ENCODE results near the gene VTCN1.

DNA sequence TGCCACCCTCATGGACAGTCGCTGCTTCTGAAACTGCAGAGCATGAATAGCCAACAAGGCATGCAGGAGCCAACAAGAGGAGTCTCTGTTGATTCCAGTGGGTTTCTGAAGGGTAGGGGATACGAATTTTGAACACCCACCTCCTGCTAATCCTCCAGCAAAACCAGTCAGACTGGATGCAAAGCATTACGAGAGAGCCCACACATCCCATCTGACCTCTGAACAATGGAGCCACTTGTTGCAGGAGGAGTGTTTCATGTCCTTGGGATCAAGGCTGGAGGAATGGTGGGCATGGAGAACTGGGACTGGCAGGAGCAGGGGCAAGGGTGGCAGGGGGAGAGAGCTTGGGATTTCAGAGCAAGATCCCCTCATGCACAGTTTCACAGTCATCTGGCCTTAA is 1.6 kb downstream of the VTCN1 start:
- TF ChIP-seq ZNF140 (tag by site-specific recombination; IDR thresholded peaks at IDR 0.05) (no peak), SCRT2 (tag by site-specific recombination; IDR thresholded peaks at IDR 0.05) (peak; percentile 69), ZNF274 (IDR thresholded peaks at IDR 0.05; ENCODE audit: low read length) (no peak), ZNF274 (tag by site-specific recombination; IDR thresholded peaks at IDR 0.05; ENCODE audit: borderline replicate concordance) (no peak), ZNF416 (tag by site-specific recombination; IDR thresholded peaks at IDR 0.05) (no peak), GLIS2 (tag by site-specific recombination; IDR thresholded peaks at IDR 0.05) (no peak), GLI2 (tag by site-specific recombination; IDR thresholded peaks at IDR 0.05; ENCODE audit: borderline replicate concordance, low read depth) (no peak), ZNF558 (tag by site-specific recombination; IDR thresholded peaks at IDR 0.05) (no peak), REPIN1 (tag by site-specific recombination; IDR thresholded peaks at IDR 0.05; ENCODE audit: low read depth) (no peak), TCF7L2 (IDR thresholded peaks at IDR 0.05; ENCODE audit: borderline replicate concordance, low read depth, low read length) (no peak)
- TF ChIP-seq, protein P1, sequence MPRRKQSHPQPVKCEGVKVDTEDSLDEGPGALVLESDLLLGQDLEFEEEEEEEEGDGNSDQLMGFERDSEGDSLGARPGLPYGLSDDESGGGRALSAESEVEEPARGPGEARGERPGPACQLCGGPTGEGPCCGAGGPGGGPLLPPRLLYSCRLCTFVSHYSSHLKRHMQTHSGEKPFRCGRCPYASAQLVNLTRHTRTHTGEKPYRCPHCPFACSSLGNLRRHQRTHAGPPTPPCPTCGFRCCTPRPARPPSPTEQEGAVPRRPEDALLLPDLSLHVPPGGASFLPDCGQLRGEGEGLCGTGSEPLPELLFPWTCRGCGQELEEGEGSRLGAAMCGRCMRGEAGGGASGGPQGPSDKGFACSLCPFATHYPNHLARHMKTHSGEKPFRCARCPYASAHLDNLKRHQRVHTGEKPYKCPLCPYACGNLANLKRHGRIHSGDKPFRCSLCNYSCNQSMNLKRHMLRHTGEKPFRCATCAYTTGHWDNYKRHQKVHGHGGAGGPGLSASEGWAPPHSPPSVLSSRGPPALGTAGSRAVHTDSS (tag by site-specific recombination; IDR thresholded peaks at IDR 0.05): no peak
- TF ChIP-seq, protein P2, sequence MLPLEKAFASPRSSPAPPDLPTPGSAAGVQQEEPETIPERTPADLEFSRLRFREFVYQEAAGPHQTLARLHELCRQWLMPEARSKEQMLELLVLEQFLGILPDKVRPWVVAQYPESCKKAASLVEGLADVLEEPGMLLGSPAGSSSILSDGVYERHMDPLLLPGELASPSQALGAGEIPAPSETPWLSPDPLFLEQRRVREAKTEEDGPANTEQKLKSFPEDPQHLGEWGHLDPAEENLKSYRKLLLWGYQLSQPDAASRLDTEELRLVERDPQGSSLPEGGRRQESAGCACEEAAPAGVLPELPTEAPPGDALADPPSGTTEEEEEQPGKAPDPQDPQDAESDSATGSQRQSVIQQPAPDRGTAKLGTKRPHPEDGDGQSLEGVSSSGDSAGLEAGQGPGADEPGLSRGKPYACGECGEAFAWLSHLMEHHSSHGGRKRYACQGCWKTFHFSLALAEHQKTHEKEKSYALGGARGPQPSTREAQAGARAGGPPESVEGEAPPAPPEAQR (tag by site-specific recombination; IDR thresholded peaks at IDR 0.05): no peak
- TF ChIP-seq, protein P3, sequence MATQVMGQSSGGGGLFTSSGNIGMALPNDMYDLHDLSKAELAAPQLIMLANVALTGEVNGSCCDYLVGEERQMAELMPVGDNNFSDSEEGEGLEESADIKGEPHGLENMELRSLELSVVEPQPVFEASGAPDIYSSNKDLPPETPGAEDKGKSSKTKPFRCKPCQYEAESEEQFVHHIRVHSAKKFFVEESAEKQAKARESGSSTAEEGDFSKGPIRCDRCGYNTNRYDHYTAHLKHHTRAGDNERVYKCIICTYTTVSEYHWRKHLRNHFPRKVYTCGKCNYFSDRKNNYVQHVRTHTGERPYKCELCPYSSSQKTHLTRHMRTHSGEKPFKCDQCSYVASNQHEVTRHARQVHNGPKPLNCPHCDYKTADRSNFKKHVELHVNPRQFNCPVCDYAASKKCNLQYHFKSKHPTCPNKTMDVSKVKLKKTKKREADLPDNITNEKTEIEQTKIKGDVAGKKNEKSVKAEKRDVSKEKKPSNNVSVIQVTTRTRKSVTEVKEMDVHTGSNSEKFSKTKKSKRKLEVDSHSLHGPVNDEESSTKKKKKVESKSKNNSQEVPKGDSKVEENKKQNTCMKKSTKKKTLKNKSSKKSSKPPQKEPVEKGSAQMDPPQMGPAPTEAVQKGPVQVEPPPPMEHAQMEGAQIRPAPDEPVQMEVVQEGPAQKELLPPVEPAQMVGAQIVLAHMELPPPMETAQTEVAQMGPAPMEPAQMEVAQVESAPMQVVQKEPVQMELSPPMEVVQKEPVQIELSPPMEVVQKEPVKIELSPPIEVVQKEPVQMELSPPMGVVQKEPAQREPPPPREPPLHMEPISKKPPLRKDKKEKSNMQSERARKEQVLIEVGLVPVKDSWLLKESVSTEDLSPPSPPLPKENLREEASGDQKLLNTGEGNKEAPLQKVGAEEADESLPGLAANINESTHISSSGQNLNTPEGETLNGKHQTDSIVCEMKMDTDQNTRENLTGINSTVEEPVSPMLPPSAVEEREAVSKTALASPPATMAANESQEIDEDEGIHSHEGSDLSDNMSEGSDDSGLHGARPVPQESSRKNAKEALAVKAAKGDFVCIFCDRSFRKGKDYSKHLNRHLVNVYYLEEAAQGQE (tag by site-specific recombination; IDR thresholded peaks at IDR 0.05): no peak
- TF ChIP-seq, protein P4, sequence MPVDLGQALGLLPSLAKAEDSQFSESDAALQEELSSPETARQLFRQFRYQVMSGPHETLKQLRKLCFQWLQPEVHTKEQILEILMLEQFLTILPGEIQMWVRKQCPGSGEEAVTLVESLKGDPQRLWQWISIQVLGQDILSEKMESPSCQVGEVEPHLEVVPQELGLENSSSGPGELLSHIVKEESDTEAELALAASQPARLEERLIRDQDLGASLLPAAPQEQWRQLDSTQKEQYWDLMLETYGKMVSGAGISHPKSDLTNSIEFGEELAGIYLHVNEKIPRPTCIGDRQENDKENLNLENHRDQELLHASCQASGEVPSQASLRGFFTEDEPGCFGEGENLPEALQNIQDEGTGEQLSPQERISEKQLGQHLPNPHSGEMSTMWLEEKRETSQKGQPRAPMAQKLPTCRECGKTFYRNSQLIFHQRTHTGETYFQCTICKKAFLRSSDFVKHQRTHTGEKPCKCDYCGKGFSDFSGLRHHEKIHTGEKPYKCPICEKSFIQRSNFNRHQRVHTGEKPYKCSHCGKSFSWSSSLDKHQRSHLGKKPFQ (tag by site-specific recombination; IDR thresholded peaks at IDR 0.05): no peak
- TF ChIP-seq, protein P5, sequence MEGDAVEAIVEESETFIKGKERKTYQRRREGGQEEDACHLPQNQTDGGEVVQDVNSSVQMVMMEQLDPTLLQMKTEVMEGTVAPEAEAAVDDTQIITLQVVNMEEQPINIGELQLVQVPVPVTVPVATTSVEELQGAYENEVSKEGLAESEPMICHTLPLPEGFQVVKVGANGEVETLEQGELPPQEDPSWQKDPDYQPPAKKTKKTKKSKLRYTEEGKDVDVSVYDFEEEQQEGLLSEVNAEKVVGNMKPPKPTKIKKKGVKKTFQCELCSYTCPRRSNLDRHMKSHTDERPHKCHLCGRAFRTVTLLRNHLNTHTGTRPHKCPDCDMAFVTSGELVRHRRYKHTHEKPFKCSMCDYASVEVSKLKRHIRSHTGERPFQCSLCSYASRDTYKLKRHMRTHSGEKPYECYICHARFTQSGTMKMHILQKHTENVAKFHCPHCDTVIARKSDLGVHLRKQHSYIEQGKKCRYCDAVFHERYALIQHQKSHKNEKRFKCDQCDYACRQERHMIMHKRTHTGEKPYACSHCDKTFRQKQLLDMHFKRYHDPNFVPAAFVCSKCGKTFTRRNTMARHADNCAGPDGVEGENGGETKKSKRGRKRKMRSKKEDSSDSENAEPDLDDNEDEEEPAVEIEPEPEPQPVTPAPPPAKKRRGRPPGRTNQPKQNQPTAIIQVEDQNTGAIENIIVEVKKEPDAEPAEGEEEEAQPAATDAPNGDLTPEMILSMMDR (tag by site-specific recombination; IDR thresholded peaks at IDR 0.05): no peak
